Measurements from ENCODE around the gene RASSF5.

Gene RASSF5

GRCh38 chr1:206497363-206497762 is 10.0 kb upstream of the RASSF5 start:
- Histone ChIP-seq H3K36me3 (ENCODE audit: insufficient read depth, insufficient read length, low read length) (peaks cover 24% of the 10 kb centered on the region), H3K27me3 (ENCODE audit: insufficient read depth, insufficient read length) (no peaks in the 10 kb centered on the region), H3K4me3 (ENCODE audit: insufficient read length, low read depth) (no peak overlapping the region), H3K9ac (ENCODE audit: insufficient read length, low read depth) (no peak overlapping the region), H3K9me3 (ENCODE audit: insufficient read depth, low read length) (no peaks in the 10 kb centered on the region), H3K4me1 (ENCODE audit: insufficient read depth, insufficient read length) (peaks cover 9% of the 10 kb centered on the region)
- no peak for TF ChIP-seq YY1 (IDR thresholded peaks at IDR 0.05; ENCODE audit: insufficient read depth, insufficient read length)
- TF ChIP-seq SUZ12 (IDR thresholded peaks at IDR 0.05; ENCODE audit: extremely low read depth, insufficient read depth, insufficient read length), result no peak
- no peak for TF ChIP-seq ZNF274 (IDR thresholded peaks at IDR 0.05; ENCODE audit: low read depth, low read length)
- DNase-seq (ENCODE audit: low read depth, low spot score), result no peak

- no peaks in the 10 kb centered on the region for H3K9me3 ChIP-seq (ENCODE audit: insufficient read depth, low read length)
- no peak for TF ChIP-seq YY1 (IDR thresholded peaks at IDR 0.05; ENCODE audit: insufficient read depth, insufficient read length)
- no peak for TF ChIP-seq ZNF274 (IDR thresholded peaks at IDR 0.05; ENCODE audit: low read depth, low read length)
- no peak for TF ChIP-seq SUZ12 (IDR thresholded peaks at IDR 0.05; ENCODE audit: extremely low read depth, insufficient read depth, insufficient read length)
- no peak overlapping the region for H3K9ac ChIP-seq (ENCODE audit: insufficient read length, low read depth)
- DNase-seq (ENCODE audit: low read depth, low spot score), result no peak
- H3K4me3 ChIP-seq (ENCODE audit: insufficient read length, low read depth), result no peak overlapping the region
- no peaks in the 10 kb centered on the region for H3K27me3 ChIP-seq (ENCODE audit: insufficient read depth, insufficient read length)
- peaks cover 20% of the 10 kb centered on the region for H3K36me3 ChIP-seq (ENCODE audit: insufficient read depth, insufficient read length, low read length)
- H3K4me1 ChIP-seq (ENCODE audit: insufficient read depth, insufficient read length), result peaks cover 9% of the 10 kb centered on the region
Observed at GRCh38 chr1:206497774-206498173, 9.6 kb upstream of the RASSF5 start.

- no peaks in the 10 kb centered on the region for H3K9me3 ChIP-seq (ENCODE audit: insufficient read depth, low read length)
- DNase-seq (ENCODE audit: low read depth, low spot score), result peak; percentile 27
- no peak for TF ChIP-seq SUZ12 (IDR thresholded peaks at IDR 0.05; ENCODE audit: extremely low read depth, insufficient read depth, insufficient read length)
- no peak for TF ChIP-seq YY1 (IDR thresholded peaks at IDR 0.05; ENCODE audit: insufficient read depth, insufficient read length)
- no peak for TF ChIP-seq ZNF274 (IDR thresholded peaks at IDR 0.05; ENCODE audit: low read depth, low read length)
- no peak overlapping the region for H3K9ac ChIP-seq (ENCODE audit: insufficient read length, low read depth)
- H3K36me3 ChIP-seq (ENCODE audit: insufficient read depth, insufficient read length, low read length), result peaks cover 13% of the 10 kb centered on the region
- peaks cover 9% of the 10 kb centered on the region for H3K4me1 ChIP-seq (ENCODE audit: insufficient read depth, insufficient read length)
- H3K27me3 ChIP-seq (ENCODE audit: insufficient read depth, insufficient read length), result no peaks in the 10 kb centered on the region
- no peak overlapping the region for H3K4me3 ChIP-seq (ENCODE audit: insufficient read length, low read depth)
Observed at GRCh38 chr1:206498685-206499084, 8.6 kb upstream of the RASSF5 start.

GRCh38 chr1:206500046-206500445 is 7.3 kb upstream of the RASSF5 start:
- no peaks in the 10 kb centered on the region for H3K9me3 ChIP-seq (ENCODE audit: insufficient read depth, low read length)
- H3K36me3 ChIP-seq (ENCODE audit: insufficient read depth, insufficient read length, low read length), result peaks cover 4% of the 10 kb centered on the region
- peaks cover 9% of the 10 kb centered on the region for H3K4me1 ChIP-seq (ENCODE audit: insufficient read depth, insufficient read length)
- TF ChIP-seq YY1 (IDR thresholded peaks at IDR 0.05; ENCODE audit: insufficient read depth, insufficient read length), result no peak
- no peak for TF ChIP-seq SUZ12 (IDR thresholded peaks at IDR 0.05; ENCODE audit: extremely low read depth, insufficient read depth, insufficient read length)
- H3K4me3 ChIP-seq (ENCODE audit: insufficient read length, low read depth), result no peak overlapping the region
- peaks cover 2% of the 10 kb centered on the region for H3K27me3 ChIP-seq (ENCODE audit: insufficient read depth, insufficient read length)
- no peak for DNase-seq (ENCODE audit: low read depth, low spot score)
- H3K9ac ChIP-seq (ENCODE audit: insufficient read length, low read depth), result no peak overlapping the region

- Histone ChIP-seq H3K9me3 (ENCODE audit: insufficient read depth, low read length) (no peaks in the 10 kb centered on the region), H3K9ac (ENCODE audit: insufficient read length, low read depth) (no peak overlapping the region), H3K36me3 (ENCODE audit: insufficient read depth, insufficient read length, low read length) (no peaks in the 10 kb centered on the region), H3K4me3 (ENCODE audit: insufficient read length, low read depth) (no peak overlapping the region), H3K4me1 (ENCODE audit: insufficient read depth, insufficient read length) (peaks cover 4% of the 10 kb centered on the region), H3K27me3 (ENCODE audit: insufficient read depth, insufficient read length) (peaks cover 20% of the 10 kb centered on the region)
- DNase-seq (ENCODE audit: low read depth, low spot score), result no peak
- no peak for TF ChIP-seq YY1 (IDR thresholded peaks at IDR 0.05; ENCODE audit: insufficient read depth, insufficient read length)
- no peak for TF ChIP-seq SUZ12 (IDR thresholded peaks at IDR 0.05; ENCODE audit: extremely low read depth, insufficient read depth, insufficient read length)
Observed at GRCh38 chr1:206501881-206502280, 5.5 kb upstream of the RASSF5 start.

GRCh38 chr1:206502403-206502802 is 4.9 kb upstream of the RASSF5 start:
- TF ChIP-seq SUZ12 (IDR thresholded peaks at IDR 0.05; ENCODE audit: extremely low read depth, insufficient read depth, insufficient read length), result no peak
- no peak for TF ChIP-seq ZNF274 (IDR thresholded peaks at IDR 0.05; ENCODE audit: low read depth, low read length)
- no peak for TF ChIP-seq YY1 (IDR thresholded peaks at IDR 0.05; ENCODE audit: insufficient read depth, insufficient read length)
- H3K27me3 ChIP-seq (ENCODE audit: insufficient read depth, insufficient read length), result peaks cover 25% of the 10 kb centered on the region
- no peak for DNase-seq (ENCODE audit: low read depth, low spot score)
- no peaks in the 10 kb centered on the region for H3K36me3 ChIP-seq (ENCODE audit: insufficient read depth, insufficient read length, low read length)
- no peaks in the 10 kb centered on the region for H3K9me3 ChIP-seq (ENCODE audit: insufficient read depth, low read length)
- H3K9ac ChIP-seq (ENCODE audit: insufficient read length, low read depth), result no peak overlapping the region
- H3K4me3 ChIP-seq (ENCODE audit: insufficient read length, low read depth), result no peak overlapping the region
- H3K4me1 ChIP-seq (ENCODE audit: insufficient read depth, insufficient read length), result peaks cover 4% of the 10 kb centered on the region

GRCh38 chr1:206502812-206503211 is 4.5 kb upstream of the RASSF5 start:
- no peak for DNase-seq (ENCODE audit: low read depth, low spot score)
- TF ChIP-seq SUZ12 (IDR thresholded peaks at IDR 0.05; ENCODE audit: extremely low read depth, insufficient read depth, insufficient read length), result no peak
- no peak for TF ChIP-seq ZNF274 (IDR thresholded peaks at IDR 0.05; ENCODE audit: low read depth, low read length)
- TF ChIP-seq YY1 (IDR thresholded peaks at IDR 0.05; ENCODE audit: insufficient read depth, insufficient read length), result no peak
- Histone ChIP-seq H3K4me1 (ENCODE audit: insufficient read depth, insufficient read length) (peaks cover 4% of the 10 kb centered on the region), H3K36me3 (ENCODE audit: insufficient read depth, insufficient read length, low read length) (no peaks in the 10 kb centered on the region), H3K27me3 (ENCODE audit: insufficient read depth, insufficient read length) (peaks cover 29% of the 10 kb centered on the region), H3K9me3 (ENCODE audit: insufficient read depth, low read length) (no peaks in the 10 kb centered on the region), H3K9ac (ENCODE audit: insufficient read length, low read depth) (no peak overlapping the region), H3K4me3 (ENCODE audit: insufficient read length, low read depth) (no peak overlapping the region)
